H1 (cell line): ENCODE data around the gene SLC35E1.

Source experiments
- ASH2L ChIP-seq: fragments of 200-600, 300-600 bp; sonication (generic); IDR thresholded peaks from one replicate; pipeline ENCODE4 v1.7.1; 2017; ENCODE audit warnings: low read length
- CHD7 ChIP-seq: fragments of 300-600 bp; sonication (generic); IDR thresholded peaks from 2 replicates; pipeline ENCODE4 v1.7.1; 2012; ENCODE audit warnings: low read length, moderate library complexity, mild to moderate bottlenecking, inconsistent platforms; ENCODE audit not compliant: insufficient replicate concordance
- EZH2 ChIP-seq: fragments of 200-600 bp; sonication (generic); IDR thresholded peaks from 2 replicates; pipeline ENCODE4 v1.7.1; 2012; ENCODE audit warnings: low read depth, mild to moderate bottlenecking, moderate library complexity, low read length, inconsistent platforms; ENCODE audit not compliant: severe bottlenecking
- MAFK ChIP-seq: IDR thresholded peaks from 2 replicates; pipeline ENCODE4 v1.6.1; 2012; ENCODE audit warnings: low read depth, mild to moderate bottlenecking, improper control_type of control experiment, low read length
- SIN3A ChIP-seq, 2 experiments: IDR thresholded peaks in 1 of 2; conservative IDR thresholded peaks in 1 of 2; 2 replicates each; pipeline ENCODE4 v1.6.1; 2011 to 2012; ENCODE audit warnings: low read length in 2 of 2, improper control_type of control experiment in 1 of 2, low read depth in 1 of 2, mild to moderate bottlenecking in 1 of 2

DNA sequence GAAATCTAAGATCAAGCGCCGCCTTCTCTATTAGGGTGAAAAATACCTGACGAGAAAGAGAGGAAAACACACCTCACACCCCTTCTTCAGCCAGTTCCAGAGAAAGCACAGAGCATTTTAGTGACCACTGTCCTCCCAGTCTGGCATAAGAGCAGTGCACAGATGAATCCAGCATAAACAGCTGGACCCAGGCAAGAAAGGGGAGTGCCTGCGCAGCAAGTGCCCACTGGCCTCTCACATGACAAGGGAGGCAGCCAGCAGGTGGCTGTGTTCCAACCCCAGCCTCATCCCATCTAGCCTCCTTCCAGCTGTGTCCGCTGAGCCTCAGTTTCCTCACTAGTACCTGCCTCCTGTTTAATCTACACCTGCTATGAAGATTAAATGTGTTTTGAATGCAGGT, 47.8 kb upstream of the SLC35E1 start:
- TF ChIP-seq MAFK (no peak), CHD7 (no peak), EZH2 (no peak), SIN3A (conservative IDR thresholded peaks at IDR 0.05 in 1 of 2, IDR thresholded peaks at IDR 0.05 in 1 of 2; ENCODE audit: low read depth in 1 of 2, low read length in 2 of 2) (no peak), ASH2L (no peak)
